Adipocyte (in vitro differentiated cells): ENCODE data around the gene GRIK2.
A peak's percentile ranks its signal among the peaks of the same experiment; 100 is the strongest.
"Not testable (repeated sequence)": the region's sequence is repeated elsewhere in the genome, so short reads cannot be mapped to it uniquely, and the experiment has no call there.

ENCODE experiments used
- DNase-seq: peaks from one replicate; pipeline ENCODE4 v3.0.0-alpha.2; 2015; ENCODE audit warnings: low read depth
- H3K27me3 ChIP-seq: replicated peaks from 2 replicates; pipeline ENCODE4 v1.7.0; 2013; ENCODE audit warnings: mild to moderate bottlenecking, low read length, moderate library complexity; ENCODE audit not compliant: control insufficient read depth, insufficient read depth
- H3K36me3 ChIP-seq: 2 replicates; pipeline ENCODE4 v1.7.0; 2013; ENCODE audit warnings: low read length, mild to moderate bottlenecking, moderate library complexity; ENCODE audit not compliant: control insufficient read depth, insufficient read depth, severe bottlenecking
- H3K4me1 ChIP-seq: 2 replicates; pipeline ENCODE4 v1.7.0; 2013; ENCODE audit warnings: mild to moderate bottlenecking, low read length, moderate library complexity; ENCODE audit not compliant: control insufficient read depth, insufficient read depth
- H3K4me3 ChIP-seq: 2 replicates; pipeline ENCODE4 v1.7.0; 2013; ENCODE audit warnings: mild to moderate bottlenecking, low read length, moderate library complexity
- H3K9ac ChIP-seq: 2 replicates; pipeline ENCODE4 v1.7.0; 2013; ENCODE audit warnings: mild to moderate bottlenecking, low read length, moderate library complexity
- H3K9me3 ChIP-seq: 2 replicates; pipeline ENCODE4 v1.7.0; 2013; ENCODE audit warnings: mild to moderate bottlenecking, low read length, moderate library complexity; ENCODE audit not compliant: control insufficient read depth

Gene GRIK2

GRCh38 chr6:101633081-101633480, 239.6 kb downstream of the GRIK2 start:
- no peaks in the 10 kb centered on the region for H3K27me3 ChIP-seq
- no peaks in the 10 kb centered on the region for H3K4me1 ChIP-seq
- no peak for DNase-seq
- no peak overlapping the region for H3K9ac ChIP-seq
- no peaks in the 10 kb centered on the region for H3K36me3 ChIP-seq
- H3K9me3 ChIP-seq: no peaks in the 10 kb centered on the region
- H3K4me3 ChIP-seq: no peak overlapping the region

- not testable (repeated sequence) for DNase-seq
Measured at GRCh38 chr6:101638865-101639264, 245.4 kb downstream of the GRIK2 start.

DNA sequence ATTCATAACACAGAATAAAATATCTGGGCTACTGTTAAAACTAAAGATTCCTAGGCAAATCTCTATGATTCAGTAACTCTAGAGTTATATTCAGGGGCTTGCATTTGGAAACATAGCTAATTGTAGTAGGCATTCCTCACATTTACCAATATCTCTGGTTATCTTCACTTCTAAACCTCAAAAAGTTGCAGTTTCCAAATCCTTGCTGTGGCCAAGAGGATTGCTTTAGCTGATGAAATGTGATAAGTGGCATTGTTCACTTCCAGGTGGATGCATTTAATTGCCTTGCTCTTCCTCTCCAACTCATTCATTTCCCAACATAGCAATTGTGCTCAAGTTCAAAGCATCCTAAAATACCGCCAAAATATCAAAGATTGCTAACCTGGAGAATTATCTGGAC, 246.6 kb downstream of the GRIK2 start:
- Histone ChIP-seq H3K9me3 (no peaks in the 10 kb centered on the region), H3K9ac (no peak overlapping the region), H3K4me3 (no peak overlapping the region), H3K36me3 (no peaks in the 10 kb centered on the region), H3K4me1 (no peaks in the 10 kb centered on the region), H3K27me3 (no peaks in the 10 kb centered on the region)
- peak; percentile 27 for DNase-seq

More at GRCh38 chr6:101638865-101639264, 245.4 kb downstream of the GRIK2 start:
- H3K9me3 ChIP-seq, H3K36me3 ChIP-seq, H3K4me1 ChIP-seq, H3K4me3 ChIP-seq, H3K27me3 ChIP-seq, H3K9ac ChIP-seq: not testable (repeated sequence)

GRCh38 chr6:101645770-101646169, 252.3 kb downstream of the GRIK2 start:
- H3K36me3 ChIP-seq: no peaks in the 10 kb centered on the region
- no peaks in the 10 kb centered on the region for H3K4me1 ChIP-seq
- H3K27me3 ChIP-seq: no peaks in the 10 kb centered on the region
- no peak for DNase-seq
- no peaks in the 10 kb centered on the region for H3K9me3 ChIP-seq
- H3K9ac ChIP-seq: no peak overlapping the region
- H3K4me3 ChIP-seq: no peak overlapping the region

GRCh38 chr6:101650402-101651100, 257.0 kb downstream of the GRIK2 start:
- no peaks in the 10 kb centered on the region for H3K4me1 ChIP-seq
- no peaks in the 10 kb centered on the region for H3K27me3 ChIP-seq
- H3K9me3 ChIP-seq: no peaks in the 10 kb centered on the region
- H3K9ac ChIP-seq: no peak overlapping the region
- no peak overlapping the region for H3K4me3 ChIP-seq
- H3K36me3 ChIP-seq: no peaks in the 10 kb centered on the region
- no peak for DNase-seq

DNA sequence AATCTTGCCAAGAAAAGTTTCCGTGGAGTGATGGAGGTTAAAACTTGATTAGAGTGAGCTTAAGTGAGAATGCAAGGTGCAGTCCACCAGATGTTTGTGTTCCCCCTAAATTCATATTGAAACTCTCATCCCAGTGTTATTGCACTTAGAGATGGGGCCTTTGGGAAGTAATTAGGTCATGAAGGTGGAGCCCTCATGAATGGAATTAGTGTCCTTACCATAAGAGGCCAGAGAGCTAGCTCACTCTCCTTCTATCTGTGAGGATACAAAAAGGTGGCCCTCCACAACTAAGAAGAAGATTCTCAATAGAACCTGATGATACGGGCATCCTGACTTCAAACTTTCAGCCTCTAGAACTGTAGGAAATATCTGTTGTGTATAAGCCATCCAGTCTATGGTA, 258.6 kb downstream of the GRIK2 start:
- Histone ChIP-seq H3K4me1 (no peaks in the 10 kb centered on the region), H3K36me3 (no peaks in the 10 kb centered on the region), H3K9ac (no peak overlapping the region), H3K9me3 (no peaks in the 10 kb centered on the region), H3K4me3 (no peak overlapping the region), H3K27me3 (no peaks in the 10 kb centered on the region)
- DNase-seq: no peak

GRCh38 chr6:101655109-101655508, 261.6 kb downstream of the GRIK2 start:
- H3K9ac ChIP-seq: no peak overlapping the region
- no peaks in the 10 kb centered on the region for H3K36me3 ChIP-seq
- no peaks in the 10 kb centered on the region for H3K27me3 ChIP-seq
- H3K4me3 ChIP-seq: no peak overlapping the region
- H3K9me3 ChIP-seq: no peaks in the 10 kb centered on the region
- H3K4me1 ChIP-seq: no peaks in the 10 kb centered on the region
- no peak for DNase-seq

- no peak for DNase-seq
- no peaks in the 10 kb centered on the region for H3K9me3 ChIP-seq
- no peaks in the 10 kb centered on the region for H3K27me3 ChIP-seq
Measured at GRCh38 chr6:101662111-101662897, 268.8 kb downstream of the GRIK2 start.

GRCh38 chr6:101663100-101663499, 269.6 kb downstream of the GRIK2 start:
- Histone ChIP-seq H3K9me3 (no peaks in the 10 kb centered on the region), H3K9ac (no peak overlapping the region), H3K4me1 (peaks cover 12% of the 10 kb centered on the region), H3K36me3 (no peaks in the 10 kb centered on the region), H3K4me3 (no peak overlapping the region), H3K27me3 (no peaks in the 10 kb centered on the region)
- DNase-seq: no peak

More at GRCh38 chr6:101662111-101662897, 268.8 kb downstream of the GRIK2 start:
- Histone ChIP-seq H3K9ac (no peak overlapping the region), H3K36me3 (no peaks in the 10 kb centered on the region), H3K4me1 (peaks cover 12% of the 10 kb centered on the region), H3K4me3 (no peak overlapping the region)

GRCh38 chr6:101666256-101666655, 272.7 kb downstream of the GRIK2 start:
- Histone ChIP-seq H3K9me3 (no peaks in the 10 kb centered on the region), H3K9ac (no peak overlapping the region)
- peak; percentile 47 for DNase-seq

DNA sequence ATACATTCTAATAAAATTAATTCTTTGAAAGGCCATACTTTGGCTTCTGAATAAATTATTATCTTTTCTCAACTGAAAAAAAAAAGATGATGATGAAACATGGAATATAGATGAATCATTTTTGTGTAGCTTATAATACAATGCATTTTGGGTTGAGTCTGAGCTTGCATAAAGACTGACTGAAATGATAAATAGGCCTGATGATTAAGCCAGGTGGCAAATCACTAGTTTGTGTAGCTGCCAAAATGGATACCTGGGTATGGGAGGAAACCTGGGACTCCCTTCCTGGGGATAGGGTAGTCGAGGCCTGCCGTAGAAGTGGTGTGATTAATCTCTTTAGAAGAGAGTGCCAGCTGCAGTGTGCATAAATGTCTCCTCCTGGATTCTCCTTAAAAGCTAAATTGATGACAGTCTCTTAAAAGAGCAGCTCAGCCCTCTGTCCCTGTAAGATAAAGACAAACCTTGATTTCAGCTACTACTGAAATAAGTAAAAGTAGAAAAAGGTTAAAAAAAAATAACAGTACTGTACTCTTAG, 275.1 kb downstream of the GRIK2 start:
- peak; percentile 32 for DNase-seq
- Histone ChIP-seq H3K9ac (no peak overlapping the region), H3K4me1 (peaks cover 12% of the 10 kb centered on the region), H3K4me3 (no peak overlapping the region), H3K36me3 (no peaks in the 10 kb centered on the region), H3K27me3 (no peaks in the 10 kb centered on the region), H3K9me3 (no peaks in the 10 kb centered on the region)

More at GRCh38 chr6:101666256-101666655, 272.7 kb downstream of the GRIK2 start:
- peaks cover 12% of the 10 kb centered on the region for H3K4me1 ChIP-seq
- H3K36me3 ChIP-seq: no peaks in the 10 kb centered on the region
- H3K27me3 ChIP-seq: no peaks in the 10 kb centered on the region
- no peak overlapping the region for H3K4me3 ChIP-seq
